ENCODE measurements around the gene MAGEB2. TPM values are rescaled to one million over a fixed set of nuclear protein-coding genes. Genes with fewer than 3 reads are reported as not detected.

MAGEB2 gene
- total and polyA plus RNA-seq, 10 of the 15 experiments (the other 5 are each of a cell fraction or from before 2014, with no cell fraction given), result not detected

GRCh38 chrX:30183554-30183953 lies 31.8 kb upstream of the MAGEB2 start (continued):
- TF ChIP-seq E2F8 (IDR thresholded peaks at IDR 0.05; ENCODE audit: low read depth, partially characterized antibody) (no peak), STAT1 (conservative IDR thresholded peaks at IDR 0.05) (no peak), TARDBP (IDR thresholded peaks at IDR 0.05; ENCODE audit: borderline replicate concordance) (no peak), REST (IDR thresholded peaks at IDR 0.05; ENCODE audit: low read depth, low read length) (no peak), SIX5 (IDR thresholded peaks at IDR 0.05; ENCODE audit: low read depth, low read length, severe bottlenecking) (no peak), E2F4 (IDR thresholded peaks at IDR 0.05; ENCODE audit: low read depth, low read length) (no peak), FOXM1 (IDR thresholded peaks at IDR 0.05; ENCODE audit: low read depth, low read length) (no peak), SMAD5 (IDR thresholded peaks at IDR 0.05; ENCODE audit: low read depth) (no peak), PRDM15 (CRISPR knock-in tag; IDR thresholded peaks at IDR 0.05) (no peak)

Measured in GM12878 (cell line).